Smooth muscle cell (in vitro differentiated cells): ENCODE measurements around the gene CTIF. TPM values are rescaled to one million over a fixed set of nuclear protein-coding genes. Genes with fewer than 3 reads are reported as not detected.
A peak's percentile ranks its signal among the peaks of the same experiment; 100 is the strongest.

Source experiments
- DNase-seq: peaks from one replicate; lab custom pipeline; 2025; ENCODE audit not compliant: unreplicated experiment; lab: John Stamatoyannopoulos, UW
- H2AFZ ChIP-seq: fragments of 200-600 bp; sonication (generic); 2 replicates; pipeline ENCODE4 v1.6.0; 2016; ENCODE audit warnings: antibody characterized with exemption, low read depth, mild to moderate bottlenecking
- H3F3A ChIP-seq: fragments of 200-600 bp; sonication (generic); 2 replicates; pipeline ENCODE4 v1.6.0; 2017; ENCODE audit warnings: antibody characterized with exemption, low read depth
- H3K27ac ChIP-seq: fragments of 200-600 bp; sonication (generic); 2 replicates; pipeline ENCODE4 v1.5.1; 2016; ENCODE audit warnings: low read depth, mild to moderate bottlenecking
- H3K27me3 ChIP-seq: fragments of 200-600 bp; sonication (generic); 2 replicates; pipeline ENCODE4 v1.6.1; 2016; ENCODE audit warnings: low read depth, mild to moderate bottlenecking
- H3K36me3 ChIP-seq: fragments of 200-600 bp; sonication (generic); 2 replicates; pipeline ENCODE4 v1.5.1; 2016; ENCODE audit warnings: low read depth
- H3K4me1 ChIP-seq: fragments of 200-600 bp; sonication (generic); 2 replicates; pipeline ENCODE4 v1.5.1; 2016; ENCODE audit warnings: low read depth
- H3K4me2 ChIP-seq: fragments of 200-600 bp; sonication (generic); 2 replicates; pipeline ENCODE4 v1.6.0; 2016; ENCODE audit warnings: mild to moderate bottlenecking
- H3K4me3 ChIP-seq: fragments of 200-600 bp; sonication (generic); 2 replicates; pipeline ENCODE4 v1.5.1; 2016; ENCODE audit warnings: mild to moderate bottlenecking
- H3K79me2 ChIP-seq: fragments of 200-600 bp; sonication (generic); 2 replicates; pipeline ENCODE4 v1.6.0; 2016; ENCODE audit warnings: low read depth, mild to moderate bottlenecking
- H3K9ac ChIP-seq: fragments of 200-600 bp; sonication (generic); 2 replicates; pipeline ENCODE4 v1.6.0; 2016; ENCODE audit warnings: low read depth
- H3K9me3 ChIP-seq: fragments of 200-600 bp; sonication (generic); replicated peaks from 2 replicates; pipeline ENCODE4 v1.5.1; 2016; ENCODE audit warnings: low read depth
- H4K20me1 ChIP-seq: fragments of 200-600 bp; sonication (generic); 2 replicates; pipeline ENCODE4 v1.6.0; 2016; ENCODE audit warnings: low read depth
- WGBS: methylation state at CpG from one replicate; pipeline ENCODE4 v1.1.7; 2016; ENCODE audit warnings: low lambda C conversion rate; 5-methylcytosine and 5-hydroxymethylcytosine counted together
- polyA plus RNA-seq: library from polyadenylated mRNA; unstranded; fragments of >200 nt; fragmentation: Nextera tagmentation; extraction: Ambion mirVana; gene quantifications from 2 replicates; pipeline ENCODE4 v1.2.1, GENCODE V29; 2016
- total RNA-seq: library from RNA; depleted of rRNA; stranded (reverse); fragments of >200 nt; gene quantifications from 2 replicates; pipeline ENCODE4 v1.2.3, GENCODE V29; 2014
- TF ChIP-seq, protein P1 (sequence below): fragments of 200-600 bp; sonication (generic); IDR thresholded peaks from 2 replicates; pipeline ENCODE4 v1.5.1; 2017; ENCODE audit warnings: borderline replicate concordance, mild to moderate bottlenecking, antibody characterized with exemption; ENCODE audit not compliant: insufficient read depth, poor library complexity, severe bottlenecking

CTIF gene
- total and polyA plus RNA-seq, 2 experiments from 2014 or later, result 22.2 to 25.3 TPM

- Histone ChIP-seq H3K9me3 (no peaks in the 10 kb centered on the region), H3F3A (peaks cover 31% of the 10 kb centered on the region), H3K79me2 (peaks cover 36% of the 10 kb centered on the region), H3K27ac (peak overlapping the region; percentile 100), H3K9ac (peak overlapping the region; percentile 93), H4K20me1 (no peaks in the 10 kb centered on the region), H3K4me3 (no peak overlapping the region), H3K4me2 (peak overlapping the region; percentile 77), H3K36me3 (no peaks in the 10 kb centered on the region), H2AFZ (no peak overlapping the region), H3K4me1 (peaks cover 20% of the 10 kb centered on the region), H3K27me3 (no peaks in the 10 kb centered on the region)
- 65% methylated on average over 20 of the region's 20 CpGs for WGBS
- TF ChIP-seq, protein P1, sequence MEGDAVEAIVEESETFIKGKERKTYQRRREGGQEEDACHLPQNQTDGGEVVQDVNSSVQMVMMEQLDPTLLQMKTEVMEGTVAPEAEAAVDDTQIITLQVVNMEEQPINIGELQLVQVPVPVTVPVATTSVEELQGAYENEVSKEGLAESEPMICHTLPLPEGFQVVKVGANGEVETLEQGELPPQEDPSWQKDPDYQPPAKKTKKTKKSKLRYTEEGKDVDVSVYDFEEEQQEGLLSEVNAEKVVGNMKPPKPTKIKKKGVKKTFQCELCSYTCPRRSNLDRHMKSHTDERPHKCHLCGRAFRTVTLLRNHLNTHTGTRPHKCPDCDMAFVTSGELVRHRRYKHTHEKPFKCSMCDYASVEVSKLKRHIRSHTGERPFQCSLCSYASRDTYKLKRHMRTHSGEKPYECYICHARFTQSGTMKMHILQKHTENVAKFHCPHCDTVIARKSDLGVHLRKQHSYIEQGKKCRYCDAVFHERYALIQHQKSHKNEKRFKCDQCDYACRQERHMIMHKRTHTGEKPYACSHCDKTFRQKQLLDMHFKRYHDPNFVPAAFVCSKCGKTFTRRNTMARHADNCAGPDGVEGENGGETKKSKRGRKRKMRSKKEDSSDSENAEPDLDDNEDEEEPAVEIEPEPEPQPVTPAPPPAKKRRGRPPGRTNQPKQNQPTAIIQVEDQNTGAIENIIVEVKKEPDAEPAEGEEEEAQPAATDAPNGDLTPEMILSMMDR, result no peak
- DNase-seq, result no peak
Measured at GRCh38 chr18:48872234-48873145, 333.7 kb downstream of the CTIF start.

DNA sequence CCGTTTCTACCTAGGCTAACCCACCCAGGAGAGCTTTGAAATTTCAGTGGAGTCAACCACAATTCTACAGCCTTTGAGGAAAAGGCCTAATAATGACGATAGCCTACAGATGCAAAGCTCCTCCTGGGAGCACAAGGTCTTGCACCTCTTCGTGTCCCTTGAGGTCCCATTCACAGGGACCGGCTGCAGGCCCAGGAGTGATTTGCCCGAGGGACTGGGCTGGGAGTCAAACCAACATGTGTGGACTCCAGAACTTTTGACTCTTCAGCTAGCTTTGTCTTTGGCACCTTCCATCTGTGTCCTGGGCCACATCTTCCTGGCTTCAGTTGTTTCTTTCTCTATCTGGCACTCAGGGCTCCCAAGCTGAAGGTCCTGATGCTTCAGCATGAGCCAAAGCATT, 335.4 kb downstream of the CTIF start:
- peaks cover 41% of the 10 kb centered on the region for H3K79me2 ChIP-seq
- H3K4me3 ChIP-seq, result no peak overlapping the region
- 78% methylated on average over 5 of the region's 5 CpGs for WGBS
- no peaks in the 10 kb centered on the region for H3K27me3 ChIP-seq
- H2AFZ ChIP-seq, result no peak overlapping the region
- TF ChIP-seq, protein P1, result no peak
- H3K36me3 ChIP-seq, result no peaks in the 10 kb centered on the region
- peak overlapping the region; percentile 93 for H3K9ac ChIP-seq
- H3K4me2 ChIP-seq, result peak overlapping the region; percentile 77
- no peaks in the 10 kb centered on the region for H3K9me3 ChIP-seq
- no peaks in the 10 kb centered on the region for H4K20me1 ChIP-seq
- DNase-seq, result no peak
- H3K4me1 ChIP-seq, result peaks cover 23% of the 10 kb centered on the region
- H3K27ac ChIP-seq, result peak overlapping the region; percentile 100
- H3F3A ChIP-seq, result peaks cover 20% of the 10 kb centered on the region

DNA sequence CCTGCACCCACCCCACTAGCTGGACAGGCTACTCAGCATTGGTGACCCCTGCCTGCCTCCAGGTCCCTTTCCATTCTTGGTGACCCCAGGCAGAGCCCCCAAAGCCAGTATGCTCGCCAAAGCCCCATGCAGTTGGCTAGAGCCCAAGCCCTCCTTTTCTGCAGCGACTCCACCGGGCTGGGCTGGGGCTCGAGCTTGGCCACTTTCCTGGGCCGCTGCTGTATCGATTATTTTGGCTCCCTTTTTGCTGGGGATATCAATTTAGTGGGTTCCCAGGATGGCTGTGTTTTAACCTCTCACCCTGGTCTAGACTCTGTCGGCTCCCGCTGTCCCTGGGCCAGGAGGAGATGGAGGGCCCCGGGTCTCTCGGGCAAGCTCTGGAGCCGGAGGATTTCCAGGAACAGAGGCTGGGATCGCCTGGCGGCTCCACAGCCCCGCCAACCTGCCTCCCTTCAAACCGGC, 335.9 kb downstream of the CTIF start:
- Histone ChIP-seq H3K9me3 (no peaks in the 10 kb centered on the region), H2AFZ (no peak overlapping the region), H3K27ac (peak overlapping the region; percentile 100), H4K20me1 (no peaks in the 10 kb centered on the region), H3K4me3 (no peak overlapping the region), H3K36me3 (no peaks in the 10 kb centered on the region), H3K79me2 (peaks cover 41% of the 10 kb centered on the region), H3K27me3 (no peaks in the 10 kb centered on the region), H3K4me2 (peak overlapping the region; percentile 77), H3K4me1 (peaks cover 23% of the 10 kb centered on the region), H3K9ac (peak overlapping the region; percentile 93), H3F3A (peaks cover 23% of the 10 kb centered on the region)
- 80% methylated on average over 15 of the region's 15 CpGs for WGBS
- TF ChIP-seq, protein P1, result no peak
- no peak for DNase-seq
